ENCODE results near the gene GIPC2.

GRCh38 chr1:78009276-78009675 is 36.5 kb upstream of the GIPC2 start:
- TF ChIP-seq YY1 (IDR thresholded peaks at IDR 0.05; ENCODE audit: low read depth): no peak
- TF ChIP-seq MAX (IDR thresholded peaks at IDR 0.05): no peak
- TF ChIP-seq RAD21 (IDR thresholded peaks at IDR 0.05; ENCODE audit: low read depth): no peak
